NCI-H146 treated with DMSO at 0.1 percent for 48 hours (cell line): ENCODE measurements around the gene HSDL1.

ENCODE experiments used
- DNase-seq: peaks from one replicate; lab custom pipeline; 2025; ENCODE audit not compliant: unreplicated experiment; lab: John Stamatoyannopoulos, UW

HSDL1 gene

DNA sequence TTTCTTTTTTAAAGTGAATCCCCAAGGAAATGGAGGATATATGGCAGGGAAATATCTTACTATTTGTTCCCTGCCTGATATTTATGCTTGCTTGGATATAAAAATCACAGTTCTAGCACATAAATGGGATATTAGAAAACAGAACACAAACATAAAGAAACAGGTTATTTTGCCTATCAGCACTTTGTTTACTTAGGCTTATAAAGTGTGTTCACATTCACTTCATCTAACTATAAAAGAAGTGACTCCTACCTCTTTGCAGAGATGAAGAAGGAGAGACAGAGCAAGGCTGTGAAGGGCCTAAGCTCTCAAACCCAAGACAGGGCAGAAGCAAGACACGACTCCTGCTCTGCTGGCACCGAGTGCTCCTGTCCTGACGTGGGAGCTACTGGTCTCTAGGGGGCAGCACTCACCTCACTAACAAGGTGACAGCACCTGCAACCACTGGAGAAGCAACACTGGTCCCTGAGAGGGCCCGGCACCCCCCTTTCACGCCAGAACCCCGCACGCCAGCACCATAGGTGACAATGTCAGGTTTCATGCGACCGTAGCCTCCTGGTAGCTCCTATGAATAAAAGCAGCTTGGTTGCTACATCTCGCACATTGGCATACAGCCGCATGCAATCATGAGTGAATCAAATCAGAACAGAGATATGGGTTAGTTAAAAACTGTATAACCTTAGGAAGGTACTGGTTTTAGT, 60.3 kb downstream of the HSDL1 start:
- peak; percentile 16 for DNase-seq

DNA sequence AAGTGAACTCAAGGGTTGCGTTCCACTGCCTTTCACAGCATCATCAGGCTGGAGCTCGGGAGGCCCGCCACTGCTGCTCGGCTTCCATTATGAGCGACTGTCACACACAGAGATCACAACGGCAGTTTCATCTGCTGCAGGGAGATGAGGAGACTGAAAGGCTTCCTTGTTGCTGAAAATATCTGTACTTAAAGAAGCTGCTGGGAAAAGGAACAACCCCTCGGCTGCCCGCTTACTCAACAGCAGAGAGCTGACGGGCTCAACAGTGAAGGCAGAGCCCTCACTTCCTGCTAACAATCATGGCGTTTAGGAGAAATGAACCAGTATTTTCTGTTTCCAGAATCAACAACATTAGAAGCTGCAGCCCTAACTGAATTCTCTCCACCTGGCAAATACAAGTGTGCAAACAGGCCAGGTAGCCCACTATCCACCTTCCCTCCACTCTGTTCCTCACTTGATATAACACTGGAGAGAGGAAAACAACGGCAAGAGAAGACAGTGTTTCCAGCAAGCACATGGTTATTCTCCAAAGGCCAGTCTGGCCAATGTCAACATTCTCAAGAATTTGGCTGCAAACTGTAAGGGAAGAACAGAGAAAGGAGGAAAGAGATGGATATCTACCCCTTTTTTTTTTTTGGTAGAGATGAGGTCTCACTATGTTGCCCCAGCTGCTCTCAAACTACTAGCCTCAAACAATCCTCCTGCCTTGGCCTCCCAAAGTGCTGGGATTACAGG, 62.0 kb downstream of the HSDL1 start:
- no peak for DNase-seq

GRCh38 chr16:84082110-84082509, 62.9 kb downstream of the HSDL1 start:
- DNase-seq = no peak

GRCh38 chr16:84081446-84081989, 63.5 kb downstream of the HSDL1 start:
- DNase-seq = no peak

DNA sequence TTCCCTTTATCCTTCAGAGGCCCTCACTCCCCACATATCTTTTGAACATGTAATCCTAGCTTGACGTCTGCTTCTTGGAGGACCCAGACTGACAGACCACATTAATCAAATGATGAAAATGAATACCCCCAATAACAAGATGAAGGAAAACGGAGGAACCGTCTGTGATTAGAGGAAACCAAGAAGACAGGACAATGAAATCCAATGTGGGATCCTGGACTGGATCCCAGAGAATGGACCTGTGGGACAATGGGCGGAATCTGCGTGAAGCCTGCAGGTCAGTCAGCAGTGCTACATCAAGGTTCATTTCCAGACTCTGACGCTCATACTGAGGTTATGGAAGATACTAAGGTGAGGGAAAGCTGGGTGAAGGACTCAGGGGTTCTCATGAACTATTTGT, 64.2 kb downstream of the HSDL1 start:
- no peak for DNase-seq

DNA sequence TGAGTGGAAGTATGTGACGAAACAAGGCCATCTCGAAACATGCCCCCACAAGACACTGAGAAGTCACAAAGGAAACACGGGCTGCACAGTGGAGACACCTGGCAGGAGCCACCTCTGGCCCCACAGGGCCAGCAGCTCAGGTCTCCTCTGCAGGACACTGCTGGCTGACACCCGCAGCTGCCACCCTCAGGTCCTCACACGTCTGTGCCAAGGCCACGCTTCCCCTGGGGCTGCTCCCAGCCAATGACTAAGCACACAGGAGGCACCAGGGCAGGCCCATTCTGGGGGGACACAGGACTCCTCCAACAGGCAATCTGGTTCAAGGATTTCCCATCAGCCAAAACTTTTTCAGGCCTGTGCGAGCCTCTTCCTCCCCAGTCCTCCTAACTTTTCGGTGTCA, 64.6 kb downstream of the HSDL1 start:
- no peak for DNase-seq

DNA sequence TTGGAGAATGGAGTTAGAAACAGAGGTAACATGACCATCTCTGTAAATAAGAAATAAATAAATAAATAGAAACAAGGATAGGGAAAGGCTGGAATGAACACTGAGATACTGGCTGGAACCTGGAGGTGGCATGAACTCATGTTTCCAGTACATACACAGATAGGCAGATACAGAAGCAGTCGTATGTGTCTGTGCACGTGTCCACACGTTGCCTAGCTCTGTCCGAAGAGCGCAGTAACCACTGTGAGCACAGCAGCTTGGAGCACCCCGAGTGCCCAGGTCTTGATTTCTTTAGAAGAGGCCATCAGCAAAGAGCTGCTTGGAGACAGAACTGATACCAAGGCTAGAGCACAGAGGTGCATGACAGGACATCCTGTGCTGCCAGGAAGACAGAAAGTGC, 65.3 kb downstream of the HSDL1 start:
- DNase-seq = no peak

DNA sequence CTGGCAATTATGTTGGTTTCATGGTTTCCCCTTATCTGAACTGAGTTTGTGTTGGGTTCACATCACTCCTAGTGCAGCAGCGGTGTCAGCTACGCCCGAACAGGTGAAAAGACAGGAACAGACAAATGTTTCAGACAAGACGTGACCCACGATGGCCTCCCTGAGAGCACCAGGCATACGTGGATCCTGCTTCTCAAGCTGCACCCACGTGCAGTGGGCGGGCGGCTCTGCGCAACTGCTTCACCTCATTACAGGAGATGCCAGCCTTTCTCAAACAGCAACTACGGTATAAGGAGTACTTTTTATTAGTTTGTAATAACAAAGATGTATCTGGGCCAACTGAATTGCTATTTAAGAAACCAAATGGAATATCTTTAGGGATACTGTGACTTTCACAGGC, 69.6 kb downstream of the HSDL1 start:
- no peak for DNase-seq

- DNase-seq = no peak
Observed at GRCh38 chr16:84074721-84075120, 70.3 kb downstream of the HSDL1 start.
